ENCODE data around the gene TIAM1. TPM values are rescaled to one million over a fixed set of nuclear protein-coding genes. Genes with fewer than 3 reads are reported as not detected.
A peak's percentile ranks its signal among the peaks of the same experiment; 100 is the strongest.

TIAM1 gene
- total RNA-seq, 1 donor from 2014 or later = 131 TPM

DNA sequence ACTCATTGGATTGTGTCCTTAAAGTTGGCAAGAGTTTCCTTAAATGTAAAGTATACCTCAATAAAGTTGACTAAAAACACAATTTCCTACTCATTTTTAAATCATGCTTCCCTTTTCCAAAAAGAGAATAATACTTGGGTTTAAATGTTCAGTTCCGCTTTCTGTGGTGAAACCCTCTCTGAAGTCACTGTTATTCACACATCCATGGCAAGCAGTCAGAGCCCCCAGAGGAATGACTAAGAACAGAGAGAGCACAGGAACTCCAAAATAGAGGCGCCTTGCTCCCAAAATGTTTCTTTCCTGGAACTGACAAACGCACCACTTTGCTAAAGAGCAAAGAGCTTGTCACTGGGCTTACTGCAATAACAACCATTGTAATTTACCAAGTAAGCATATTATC lies 142.5 kb downstream of the TIAM1 start:
- no peak for DNase-seq (ENCODE audit: low spot score)
- H3K4me1 Mint-ChIP-seq (ENCODE audit: unreplicated experiment) = no peaks in the 10 kb centered on the region

GRCh38 chr21:31201144-31201543 lies 142.9 kb downstream of the TIAM1 start:
- Mint-ChIP-seq H3K36me3 (ENCODE audit: low read depth, unreplicated experiment) (peaks cover 21% of the 10 kb centered on the region), H3K9me3 (ENCODE audit: unreplicated experiment) (no peaks in the 10 kb centered on the region), H3K27me3 (ENCODE audit: unreplicated experiment) (peaks cover 4% of the 10 kb centered on the region), H3K27ac (ENCODE audit: unreplicated experiment) (no peak overlapping the region), H3K4me3 (ENCODE audit: unreplicated experiment) (no peak overlapping the region), H3K4me1 (ENCODE audit: unreplicated experiment) (no peaks in the 10 kb centered on the region)
- TF ChIP-seq, protein P1, sequence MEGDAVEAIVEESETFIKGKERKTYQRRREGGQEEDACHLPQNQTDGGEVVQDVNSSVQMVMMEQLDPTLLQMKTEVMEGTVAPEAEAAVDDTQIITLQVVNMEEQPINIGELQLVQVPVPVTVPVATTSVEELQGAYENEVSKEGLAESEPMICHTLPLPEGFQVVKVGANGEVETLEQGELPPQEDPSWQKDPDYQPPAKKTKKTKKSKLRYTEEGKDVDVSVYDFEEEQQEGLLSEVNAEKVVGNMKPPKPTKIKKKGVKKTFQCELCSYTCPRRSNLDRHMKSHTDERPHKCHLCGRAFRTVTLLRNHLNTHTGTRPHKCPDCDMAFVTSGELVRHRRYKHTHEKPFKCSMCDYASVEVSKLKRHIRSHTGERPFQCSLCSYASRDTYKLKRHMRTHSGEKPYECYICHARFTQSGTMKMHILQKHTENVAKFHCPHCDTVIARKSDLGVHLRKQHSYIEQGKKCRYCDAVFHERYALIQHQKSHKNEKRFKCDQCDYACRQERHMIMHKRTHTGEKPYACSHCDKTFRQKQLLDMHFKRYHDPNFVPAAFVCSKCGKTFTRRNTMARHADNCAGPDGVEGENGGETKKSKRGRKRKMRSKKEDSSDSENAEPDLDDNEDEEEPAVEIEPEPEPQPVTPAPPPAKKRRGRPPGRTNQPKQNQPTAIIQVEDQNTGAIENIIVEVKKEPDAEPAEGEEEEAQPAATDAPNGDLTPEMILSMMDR (IDR thresholded peaks at IDR 0.05; ENCODE audit: unreplicated experiment) = no peak
- DNase-seq (ENCODE audit: low spot score) = no peak

More for the DNA sequence above, 142.5 kb downstream of the TIAM1 start:
- TF ChIP-seq, protein P1 (IDR thresholded peaks at IDR 0.05; ENCODE audit: unreplicated experiment) = no peak
- H3K27me3 Mint-ChIP-seq (ENCODE audit: unreplicated experiment) = peaks cover 4% of the 10 kb centered on the region
- no peaks in the 10 kb centered on the region for H3K9me3 Mint-ChIP-seq (ENCODE audit: unreplicated experiment)
- H3K4me3 Mint-ChIP-seq (ENCODE audit: unreplicated experiment) = no peak overlapping the region
- no peak overlapping the region for H3K27ac Mint-ChIP-seq (ENCODE audit: unreplicated experiment)
- H3K36me3 Mint-ChIP-seq (ENCODE audit: low read depth, unreplicated experiment) = peaks cover 21% of the 10 kb centered on the region

DNA sequence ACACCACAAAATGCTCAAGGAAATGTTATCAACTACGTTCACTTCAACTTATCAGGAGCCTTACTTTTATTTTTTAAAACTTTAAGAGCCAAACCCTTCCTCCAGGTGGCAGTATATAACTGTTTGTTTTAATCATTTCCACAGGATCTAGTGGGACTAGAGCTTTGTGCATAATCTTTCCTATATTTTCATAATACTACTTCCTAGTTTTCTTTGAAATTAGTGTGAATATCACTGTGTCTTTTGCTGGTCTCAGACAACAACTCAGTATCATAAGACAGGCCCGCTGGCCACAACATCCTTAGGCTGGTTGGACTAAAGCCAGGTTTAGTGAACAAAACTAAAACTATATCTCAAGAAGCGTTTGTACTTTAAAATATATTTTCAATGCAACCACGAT lies 145.5 kb downstream of the TIAM1 start:
- Mint-ChIP-seq H3K27ac (ENCODE audit: unreplicated experiment) (no peak overlapping the region), H3K9me3 (ENCODE audit: unreplicated experiment) (no peaks in the 10 kb centered on the region), H3K36me3 (ENCODE audit: low read depth, unreplicated experiment) (peaks cover 15% of the 10 kb centered on the region), H3K4me3 (ENCODE audit: unreplicated experiment) (no peak overlapping the region), H3K4me1 (ENCODE audit: unreplicated experiment) (no peaks in the 10 kb centered on the region), H3K27me3 (ENCODE audit: unreplicated experiment) (peaks cover 3% of the 10 kb centered on the region)
- TF ChIP-seq, protein P1 (IDR thresholded peaks at IDR 0.05; ENCODE audit: unreplicated experiment) = peak; percentile 70
- DNase-seq (ENCODE audit: low spot score) = no peak

- TF ChIP-seq, protein P1 (IDR thresholded peaks at IDR 0.05; ENCODE audit: unreplicated experiment) = no peak
- Mint-ChIP-seq H3K9me3 (ENCODE audit: unreplicated experiment) (no peaks in the 10 kb centered on the region), H3K27ac (ENCODE audit: unreplicated experiment) (peak overlapping the region; percentile 48), H3K27me3 (ENCODE audit: unreplicated experiment) (peaks cover 3% of the 10 kb centered on the region), H3K36me3 (ENCODE audit: low read depth, unreplicated experiment) (peaks cover 20% of the 10 kb centered on the region), H3K4me3 (ENCODE audit: unreplicated experiment) (no peak overlapping the region), H3K4me1 (ENCODE audit: unreplicated experiment) (no peaks in the 10 kb centered on the region)
- no peak for DNase-seq (ENCODE audit: low spot score)
Measured at GRCh38 chr21:31196724-31197123, 147.3 kb downstream of the TIAM1 start.

DNA sequence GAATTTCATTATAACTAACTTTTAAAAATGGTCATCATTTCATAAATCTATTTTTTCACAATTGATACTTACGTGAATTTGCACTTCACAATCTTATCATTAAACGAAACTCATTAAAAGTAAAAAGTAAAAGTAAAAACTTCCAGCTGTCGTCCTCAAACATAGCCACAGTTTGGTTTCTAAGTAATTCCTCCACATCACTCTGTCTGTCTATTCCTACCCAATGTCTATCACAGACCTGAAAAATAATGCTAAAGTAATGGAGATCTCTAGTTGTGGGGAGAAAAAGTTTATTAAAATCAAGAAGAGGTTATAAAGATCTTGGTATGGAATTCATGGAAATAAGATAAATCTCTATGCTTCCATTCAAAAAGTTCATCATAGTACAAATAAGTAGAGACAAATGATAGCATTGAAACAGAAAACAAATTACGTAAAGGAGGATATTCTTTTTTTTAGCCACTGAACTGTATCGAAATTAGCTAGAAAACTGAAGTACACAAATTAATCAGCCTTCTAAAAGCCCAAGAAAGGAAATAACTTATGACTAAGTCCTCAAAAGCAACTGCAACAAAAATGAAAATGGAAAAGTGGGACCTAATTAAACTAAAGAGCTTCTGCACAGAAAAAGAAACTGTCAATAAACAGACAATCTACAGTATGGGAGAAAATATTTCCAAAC lies 148.6 kb downstream of the TIAM1 start:
- DNase-seq (ENCODE audit: low spot score) = no peak
- H3K27ac Mint-ChIP-seq (ENCODE audit: unreplicated experiment) = no peak overlapping the region
- H3K27me3 Mint-ChIP-seq (ENCODE audit: unreplicated experiment) = peaks cover 5% of the 10 kb centered on the region
- no peaks in the 10 kb centered on the region for H3K9me3 Mint-ChIP-seq (ENCODE audit: unreplicated experiment)
- peaks cover 24% of the 10 kb centered on the region for H3K36me3 Mint-ChIP-seq (ENCODE audit: low read depth, unreplicated experiment)
- no peaks in the 10 kb centered on the region for H3K4me1 Mint-ChIP-seq (ENCODE audit: unreplicated experiment)
- TF ChIP-seq, protein P1 (IDR thresholded peaks at IDR 0.05; ENCODE audit: unreplicated experiment) = no peak
- no peak overlapping the region for H3K4me3 Mint-ChIP-seq (ENCODE audit: unreplicated experiment)
